HepG2 (cell line): ENCODE results near the gene LRRC27. TPM values are rescaled to one million over a fixed set of nuclear protein-coding genes. Genes with fewer than 3 reads are reported as not detected.

ENCODE experiments used
- ESRRA ChIP-seq: sonication (generic); formaldehyde crosslinking; IDR thresholded peaks from 2 replicates; pipeline ENCODE4 v1.5.1; 2020; ENCODE audit warnings: mild to moderate bottlenecking, low read depth, missing genetic modification reagents
- HNF4A ChIP-seq: sonication (generic); formaldehyde crosslinking; IDR thresholded peaks from 2 replicates; pipeline ENCODE4 v1.4.0; 2020; ENCODE audit warnings: missing genetic modification reagents
- HNRNPK ChIP-seq: fragments of 200-400 bp; formaldehyde crosslinking; IDR thresholded peaks from 2 replicates; pipeline ENCODE4 v1.6.1; 2018; ENCODE audit warnings: low read length, low read depth, moderate library complexity, mild to moderate bottlenecking; ENCODE audit not compliant: poor library complexity, severe bottlenecking
- NCOA2 ChIP-seq: sonication (generic); formaldehyde crosslinking; IDR thresholded peaks from 2 replicates; pipeline ENCODE4 v1.8.0; 2022; ENCODE audit warnings: inconsistent platforms
- ZNF292 ChIP-seq: sonication (generic); formaldehyde crosslinking; IDR thresholded peaks from 2 replicates; pipeline ENCODE4 v1.8.1; 2022; ENCODE audit warnings: mild to moderate bottlenecking, low read depth, missing genetic modification reagents, borderline replicate concordance
- ZNF660 ChIP-seq: sonication (generic); formaldehyde crosslinking; IDR thresholded peaks from 2 replicates; pipeline ENCODE4 v1.5.1; 2020; ENCODE audit warnings: mild to moderate bottlenecking, low read depth, missing genetic modification reagents, borderline replicate concordance
- ZNF724P ChIP-seq: sonication (generic); formaldehyde crosslinking; IDR thresholded peaks from 2 replicates; pipeline ENCODE4 v1.8.0; 2022; ENCODE audit warnings: missing genetic modification reagents, borderline replicate concordance
- polyA plus RNA-seq, 8 experiments: library from polyadenylated mRNA; depleted of rRNA in 3 of 8; stranded (reverse) in 7 of 8; unstranded in 1 of 8; fragments of >200 nt; fragmentation: Illumina TruSeq in 4 of 8; extraction: Trizol in 4 of 8; gene quantifications; 2 replicates each; pipeline versions ENCODE4 v1.2.1 to v1.2.3, GENCODE V29; 2011 to 2016; ENCODE audit warnings: low read depth in 4 of 8, missing spikeins in 1 of 8, mixed read lengths in 1 of 8; ENCODE audit not compliant: insufficient read depth in 1 of 8
- total RNA-seq, 5 experiments: library from RNA; depleted of rRNA; stranded (reverse); fragments of >200 nt; fragmentation: Illumina TruSeq; extraction: Trizol; gene quantifications; 2 replicates each; pipeline ENCODE4 v1.2.3, GENCODE V29; 2016; ENCODE audit warnings: low read depth in 1 of 5
- TF ChIP-seq, protein P1 (sequence below): sonication (generic); formaldehyde crosslinking; IDR thresholded peaks from 2 replicates; pipeline ENCODE4 v1.4.0; 2020; ENCODE audit warnings: missing genetic modification reagents
- TF ChIP-seq, protein P2 (sequence below), 2 experiments: fragments of 450-650 bp in 1 of 2; sonication (generic) in 1 of 2; formaldehyde crosslinking; IDR thresholded peaks; 2 replicates each; pipeline versions ENCODE4 v1.5.0 to v1.8.0; 2020 to 2022; ENCODE audit warnings: mild to moderate bottlenecking in 1 of 2, missing genetic modification reagents in 1 of 2
- TF ChIP-seq, protein P3 (sequence below), 2 experiments: fragments of 450-650 bp in 1 of 2; sonication (generic) in 1 of 2; formaldehyde crosslinking in 1 of 2; IDR thresholded peaks; 2 replicates each; pipeline versions ENCODE4 v1.6.1 to v1.8.0; 2016 to 2022; ENCODE audit warnings: antibody characterized with exemption in 1 of 2, mild to moderate bottlenecking in 1 of 2, missing genetic modification reagents in 1 of 2
- TF ChIP-seq, protein P4 (sequence below): sonication (generic); formaldehyde crosslinking; IDR thresholded peaks from 2 replicates; pipeline ENCODE4 v1.4.0; 2020; ENCODE audit warnings: mild to moderate bottlenecking, missing genetic modification reagents
- TF ChIP-seq, protein P5 (sequence below): sonication (generic); formaldehyde crosslinking; IDR thresholded peaks from 2 replicates; pipeline ENCODE4 v1.9.0; 2022; ENCODE audit warnings: low read depth, missing genetic modification reagents

Gene LRRC27
- total and polyA plus RNA-seq, 2 of the 13 experiments (the other 11 are each of a cell fraction or from before 2014, with no cell fraction given), result 4.2 to 4.6 TPM

DNA sequence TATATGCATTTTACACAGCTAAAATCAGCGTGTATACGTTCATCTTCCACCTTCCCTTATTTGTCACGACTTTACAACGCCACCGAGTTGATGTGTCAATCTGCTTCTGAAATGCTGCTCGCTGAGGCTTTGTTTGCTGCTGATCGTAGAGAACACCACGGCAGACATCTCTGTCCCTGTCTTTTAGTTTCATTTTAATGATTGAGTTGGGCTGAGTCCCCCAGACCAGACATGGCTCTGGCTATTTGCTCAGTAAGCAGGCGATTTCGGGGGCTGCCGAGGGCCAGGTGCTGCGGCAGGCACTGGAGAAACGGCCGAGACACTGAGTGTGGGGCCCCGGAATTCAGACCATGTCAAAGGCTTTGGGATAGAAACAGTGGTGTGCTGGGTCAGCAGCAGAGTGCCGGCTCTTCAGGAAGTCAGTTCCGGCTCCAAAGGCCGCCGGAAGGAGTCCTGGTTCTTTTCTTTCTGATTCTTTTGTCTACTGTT, 5.0 kb downstream of the LRRC27 start (continued):
- TF ChIP-seq, protein P1, sequence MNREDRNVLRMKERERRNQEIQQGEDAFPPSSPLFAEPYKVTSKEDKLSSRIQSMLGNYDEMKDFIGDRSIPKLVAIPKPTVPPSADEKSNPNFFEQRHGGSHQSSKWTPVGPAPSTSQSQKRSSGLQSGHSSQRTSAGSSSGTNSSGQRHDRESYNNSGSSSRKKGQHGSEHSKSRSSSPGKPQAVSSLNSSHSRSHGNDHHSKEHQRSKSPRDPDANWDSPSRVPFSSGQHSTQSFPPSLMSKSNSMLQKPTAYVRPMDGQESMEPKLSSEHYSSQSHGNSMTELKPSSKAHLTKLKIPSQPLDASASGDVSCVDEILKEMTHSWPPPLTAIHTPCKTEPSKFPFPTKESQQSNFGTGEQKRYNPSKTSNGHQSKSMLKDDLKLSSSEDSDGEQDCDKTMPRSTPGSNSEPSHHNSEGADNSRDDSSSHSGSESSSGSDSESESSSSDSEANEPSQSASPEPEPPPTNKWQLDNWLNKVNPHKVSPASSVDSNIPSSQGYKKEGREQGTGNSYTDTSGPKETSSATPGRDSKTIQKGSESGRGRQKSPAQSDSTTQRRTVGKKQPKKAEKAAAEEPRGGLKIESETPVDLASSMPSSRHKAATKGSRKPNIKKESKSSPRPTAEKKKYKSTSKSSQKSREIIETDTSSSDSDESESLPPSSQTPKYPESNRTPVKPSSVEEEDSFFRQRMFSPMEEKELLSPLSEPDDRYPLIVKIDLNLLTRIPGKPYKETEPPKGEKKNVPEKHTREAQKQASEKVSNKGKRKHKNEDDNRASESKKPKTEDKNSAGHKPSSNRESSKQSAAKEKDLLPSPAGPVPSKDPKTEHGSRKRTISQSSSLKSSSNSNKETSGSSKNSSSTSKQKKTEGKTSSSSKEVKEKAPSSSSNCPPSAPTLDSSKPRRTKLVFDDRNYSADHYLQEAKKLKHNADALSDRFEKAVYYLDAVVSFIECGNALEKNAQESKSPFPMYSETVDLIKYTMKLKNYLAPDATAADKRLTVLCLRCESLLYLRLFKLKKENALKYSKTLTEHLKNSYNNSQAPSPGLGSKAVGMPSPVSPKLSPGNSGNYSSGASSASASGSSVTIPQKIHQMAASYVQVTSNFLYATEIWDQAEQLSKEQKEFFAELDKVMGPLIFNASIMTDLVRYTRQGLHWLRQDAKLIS, result no peak
- TF ChIP-seq, protein P2, sequence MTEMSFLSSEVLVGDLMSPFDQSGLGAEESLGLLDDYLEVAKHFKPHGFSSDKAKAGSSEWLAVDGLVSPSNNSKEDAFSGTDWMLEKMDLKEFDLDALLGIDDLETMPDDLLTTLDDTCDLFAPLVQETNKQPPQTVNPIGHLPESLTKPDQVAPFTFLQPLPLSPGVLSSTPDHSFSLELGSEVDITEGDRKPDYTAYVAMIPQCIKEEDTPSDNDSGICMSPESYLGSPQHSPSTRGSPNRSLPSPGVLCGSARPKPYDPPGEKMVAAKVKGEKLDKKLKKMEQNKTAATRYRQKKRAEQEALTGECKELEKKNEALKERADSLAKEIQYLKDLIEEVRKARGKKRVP (CRISPR knock-in tag; IDR thresholded peaks at IDR 0.05), result no peak
- TF ChIP-seq, protein P3, sequence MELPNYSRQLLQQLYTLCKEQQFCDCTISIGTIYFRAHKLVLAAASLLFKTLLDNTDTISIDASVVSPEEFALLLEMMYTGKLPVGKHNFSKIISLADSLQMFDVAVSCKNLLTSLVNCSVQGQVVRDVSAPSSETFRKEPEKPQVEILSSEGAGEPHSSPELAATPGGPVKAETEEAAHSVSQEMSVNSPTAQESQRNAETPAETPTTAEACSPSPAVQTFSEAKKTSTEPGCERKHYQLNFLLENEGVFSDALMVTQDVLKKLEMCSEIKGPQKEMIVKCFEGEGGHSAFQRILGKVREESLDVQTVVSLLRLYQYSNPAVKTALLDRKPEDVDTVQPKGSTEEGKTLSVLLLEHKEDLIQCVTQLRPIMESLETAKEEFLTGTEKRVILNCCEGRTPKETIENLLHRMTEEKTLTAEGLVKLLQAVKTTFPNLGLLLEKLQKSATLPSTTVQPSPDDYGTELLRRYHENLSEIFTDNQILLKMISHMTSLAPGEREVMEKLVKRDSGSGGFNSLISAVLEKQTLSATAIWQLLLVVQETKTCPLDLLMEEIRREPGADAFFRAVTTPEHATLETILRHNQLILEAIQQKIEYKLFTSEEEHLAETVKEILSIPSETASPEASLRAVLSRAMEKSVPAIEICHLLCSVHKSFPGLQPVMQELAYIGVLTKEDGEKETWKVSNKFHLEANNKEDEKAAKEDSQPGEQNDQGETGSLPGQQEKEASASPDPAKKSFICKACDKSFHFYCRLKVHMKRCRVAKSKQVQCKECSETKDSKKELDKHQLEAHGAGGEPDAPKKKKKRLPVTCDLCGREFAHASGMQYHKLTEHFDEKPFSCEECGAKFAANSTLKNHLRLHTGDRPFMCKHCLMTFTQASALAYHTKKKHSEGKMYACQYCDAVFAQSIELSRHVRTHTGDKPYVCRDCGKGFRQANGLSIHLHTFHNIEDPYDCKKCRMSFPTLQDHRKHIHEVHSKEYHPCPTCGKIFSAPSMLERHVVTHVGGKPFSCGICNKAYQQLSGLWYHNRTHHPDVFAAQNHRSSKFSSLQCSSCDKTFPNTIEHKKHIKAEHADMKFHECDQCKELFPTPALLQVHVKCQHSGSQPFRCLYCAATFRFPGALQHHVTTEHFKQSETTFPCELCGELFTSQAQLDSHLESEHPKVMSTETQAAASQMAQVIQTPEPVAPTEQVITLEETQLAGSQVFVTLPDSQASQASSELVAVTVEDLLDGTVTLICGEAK (IDR thresholded peaks at IDR 0.05), result no peak
- TF ChIP-seq, protein P3 (CRISPR knock-in tag; IDR thresholded peaks at IDR 0.05), result no peak
- TF ChIP-seq, protein P4, sequence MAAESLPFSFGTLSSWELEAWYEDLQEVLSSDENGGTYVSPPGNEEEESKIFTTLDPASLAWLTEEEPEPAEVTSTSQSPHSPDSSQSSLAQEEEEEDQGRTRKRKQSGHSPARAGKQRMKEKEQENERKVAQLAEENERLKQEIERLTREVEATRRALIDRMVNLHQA (CRISPR knock-in tag), result no peak
- TF ChIP-seq HNF4A, result no peak
- no peak for TF ChIP-seq ZNF724P (CRISPR knock-in tag)
- no peak for TF ChIP-seq NCOA2 (CRISPR knock-in tag)
- no peak; the same call in 1 of the 2 replicates for TF ChIP-seq ZNF292 (CRISPR knock-in tag)
- no peak for TF ChIP-seq ZNF660 (CRISPR knock-in tag)
- TF ChIP-seq ESRRA (CRISPR knock-in tag), result no peak
- no peak for TF ChIP-seq HNRNPK
- TF ChIP-seq, protein P5, sequence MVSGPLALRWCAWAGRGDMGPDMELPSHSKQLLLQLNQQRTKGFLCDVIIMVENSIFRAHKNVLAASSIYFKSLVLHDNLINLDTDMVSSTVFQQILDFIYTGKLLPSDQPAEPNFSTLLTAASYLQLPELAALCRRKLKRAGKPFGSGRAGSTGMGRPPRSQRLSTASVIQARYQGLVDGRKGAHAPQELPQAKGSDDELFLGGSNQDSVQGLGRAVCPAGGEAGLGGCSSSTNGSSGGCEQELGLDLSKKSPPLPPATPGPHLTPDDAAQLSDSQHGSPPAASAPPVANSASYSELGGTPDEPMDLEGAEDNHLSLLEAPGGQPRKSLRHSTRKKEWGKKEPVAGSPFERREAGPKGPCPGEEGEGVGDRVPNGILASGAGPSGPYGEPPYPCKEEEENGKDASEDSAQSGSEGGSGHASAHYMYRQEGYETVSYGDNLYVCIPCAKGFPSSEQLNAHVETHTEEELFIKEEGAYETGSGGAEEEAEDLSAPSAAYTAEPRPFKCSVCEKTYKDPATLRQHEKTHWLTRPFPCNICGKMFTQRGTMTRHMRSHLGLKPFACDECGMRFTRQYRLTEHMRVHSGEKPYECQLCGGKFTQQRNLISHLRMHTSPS (CRISPR knock-in tag), result no peak
